MV-4-11 (cell line): ENCODE results near the gene CACNA1S.

Experiments used
- DNase-seq: peaks from one replicate; lab custom pipeline; 2025; lab: John Stamatoyannopoulos, UW

The CACNA1S gene

DNA sequence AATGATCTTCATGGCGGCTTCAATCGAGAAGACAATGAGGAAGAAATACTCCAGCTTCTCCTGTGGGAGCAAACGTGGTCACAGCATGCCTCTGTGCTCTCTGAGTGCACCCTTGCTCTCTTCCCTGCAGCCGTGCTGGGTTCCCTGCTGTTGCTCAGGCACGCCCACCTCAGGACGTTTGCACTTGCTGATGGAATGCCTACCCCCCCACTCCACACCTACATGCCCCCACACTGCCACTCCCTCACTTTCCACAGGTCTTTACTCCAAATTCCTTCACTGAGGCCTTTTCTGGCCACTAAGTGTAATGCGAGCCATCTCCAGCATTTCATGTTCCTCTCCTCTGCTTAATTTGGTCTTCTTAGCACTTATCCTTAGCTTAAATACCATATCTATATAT lies 18.3 kb downstream of the CACNA1S start:
- DNase-seq, result no peak

DNA sequence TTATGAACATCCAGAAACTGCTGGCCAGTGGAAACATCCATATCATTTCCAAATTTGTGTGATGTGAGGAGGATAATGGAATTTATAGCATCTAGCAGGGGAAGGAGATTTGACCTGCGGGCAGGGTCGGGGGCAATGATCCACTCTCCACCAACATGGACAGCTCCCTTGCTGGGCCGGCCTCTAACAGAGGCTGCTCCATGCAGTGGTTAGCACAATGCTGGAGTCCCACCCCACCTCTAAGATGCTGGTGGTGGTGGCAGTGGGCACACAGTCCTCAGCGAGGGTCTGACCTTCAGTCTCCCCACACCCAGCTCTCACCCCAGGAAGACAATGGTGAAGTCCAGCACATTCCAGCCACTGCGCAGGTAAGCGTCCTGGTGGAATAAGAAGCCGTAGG lies 18.7 kb downstream of the CACNA1S start:
- no peak for DNase-seq

DNA sequence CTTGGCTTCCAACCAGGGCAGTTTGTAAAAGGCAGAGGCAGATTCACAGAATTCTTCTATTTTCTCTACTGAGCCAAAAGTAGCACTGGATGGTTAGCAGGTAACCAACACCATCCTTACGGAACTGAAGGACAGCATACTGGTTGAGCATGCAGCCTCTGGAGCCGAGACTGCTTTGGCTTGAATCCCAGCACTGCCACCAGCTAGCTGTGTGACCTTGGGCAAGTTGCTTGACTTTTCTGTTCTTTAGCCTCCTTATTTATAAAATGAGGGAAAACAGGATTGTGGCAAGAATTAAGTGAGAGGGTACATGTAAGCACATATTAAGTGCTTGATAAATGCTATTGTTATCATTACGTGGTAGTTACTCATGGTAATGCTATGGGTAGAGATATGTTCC lies 19.5 kb downstream of the CACNA1S start:
- DNase-seq, result no peak

DNA sequence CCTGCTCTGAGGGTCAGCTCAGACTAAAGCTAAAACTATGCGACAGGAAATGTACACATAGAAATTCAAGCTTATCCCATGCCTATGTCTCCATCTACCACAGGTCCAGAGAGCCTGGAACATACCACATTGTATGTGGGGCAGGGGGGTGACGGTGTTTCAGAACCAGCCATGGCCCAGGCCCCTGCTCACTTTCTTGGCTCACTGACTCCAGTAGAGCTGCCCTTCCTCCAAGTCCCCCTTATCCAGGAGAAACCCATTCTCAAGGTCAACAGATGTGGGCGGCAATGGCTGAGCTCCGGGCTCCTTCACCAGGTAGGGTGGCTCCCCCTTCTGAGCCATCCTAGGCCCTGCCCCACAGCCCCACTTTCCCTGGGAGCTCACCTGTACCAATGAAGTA lies 21.0 kb downstream of the CACNA1S start:
- no peak for DNase-seq

DNA sequence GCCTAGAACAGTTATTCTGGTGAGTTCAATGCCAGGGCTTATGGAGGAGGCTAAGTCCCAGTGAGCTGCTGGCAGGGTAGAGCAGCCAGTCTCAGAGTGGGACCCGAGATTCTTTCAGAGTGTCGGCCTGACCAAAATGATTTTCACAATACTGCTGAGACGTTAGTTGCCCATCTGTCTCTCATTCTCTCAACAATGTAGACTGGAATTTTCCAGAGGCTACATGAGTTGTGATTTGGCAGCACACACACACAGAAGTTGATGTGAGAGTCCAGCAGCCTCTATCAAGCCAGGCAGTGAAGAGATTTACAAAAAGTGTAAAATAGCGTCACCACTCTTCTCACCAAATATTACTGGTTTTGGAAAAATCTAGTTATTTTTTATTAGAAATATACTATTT lies 21.7 kb downstream of the CACNA1S start:
- DNase-seq, result no peak

DNA sequence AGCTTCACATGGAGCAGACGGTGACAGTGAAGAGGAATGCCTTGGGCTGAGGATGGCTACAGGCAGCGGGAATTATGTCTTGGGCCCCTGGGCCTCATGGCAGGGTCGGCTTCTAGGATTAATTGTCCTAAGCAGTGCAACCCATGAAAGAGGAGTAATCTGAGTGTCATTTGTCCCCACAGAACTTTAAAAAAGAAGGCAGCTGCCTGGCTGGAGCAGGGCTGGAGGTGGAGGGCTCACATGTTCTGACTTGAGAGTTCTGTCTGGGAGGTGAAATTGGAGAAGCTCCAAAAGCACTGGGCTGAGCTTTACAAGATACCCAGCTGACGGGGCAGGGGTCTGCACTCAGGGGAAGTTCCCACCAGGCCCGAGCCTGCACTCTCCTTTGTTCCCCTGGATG lies 22.6 kb downstream of the CACNA1S start:
- no peak for DNase-seq

DNA sequence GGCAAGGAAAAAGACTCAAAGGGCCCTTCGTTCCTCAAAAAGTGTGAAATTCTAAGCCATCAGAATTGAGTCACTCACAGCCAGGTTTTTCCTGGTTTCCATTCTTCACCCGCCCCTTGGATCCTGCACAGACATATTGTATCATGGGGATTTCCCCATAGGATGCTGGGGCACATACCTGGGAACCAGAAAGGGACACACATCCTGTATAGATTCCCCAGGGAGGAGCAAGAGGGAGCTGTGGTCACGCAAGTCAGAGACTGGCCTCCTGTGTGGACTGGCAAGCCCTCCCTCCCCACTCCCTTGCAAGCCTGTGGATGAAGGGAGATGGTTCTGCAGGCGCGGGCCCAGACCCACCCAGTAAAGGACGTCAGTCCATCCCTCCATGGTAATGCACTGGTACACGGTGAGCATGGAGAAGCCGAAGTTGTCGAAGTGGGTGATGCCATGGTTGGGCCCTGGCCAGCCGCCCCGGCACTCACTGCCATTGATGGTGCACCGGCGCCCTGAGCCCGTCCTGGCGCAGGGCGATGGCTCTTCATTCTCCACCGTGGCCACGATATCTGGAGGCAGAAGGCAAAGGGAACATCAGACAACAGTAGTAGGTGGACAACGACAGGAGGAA lies 23.2 kb downstream of the CACNA1S start:
- no peak for DNase-seq

DNA sequence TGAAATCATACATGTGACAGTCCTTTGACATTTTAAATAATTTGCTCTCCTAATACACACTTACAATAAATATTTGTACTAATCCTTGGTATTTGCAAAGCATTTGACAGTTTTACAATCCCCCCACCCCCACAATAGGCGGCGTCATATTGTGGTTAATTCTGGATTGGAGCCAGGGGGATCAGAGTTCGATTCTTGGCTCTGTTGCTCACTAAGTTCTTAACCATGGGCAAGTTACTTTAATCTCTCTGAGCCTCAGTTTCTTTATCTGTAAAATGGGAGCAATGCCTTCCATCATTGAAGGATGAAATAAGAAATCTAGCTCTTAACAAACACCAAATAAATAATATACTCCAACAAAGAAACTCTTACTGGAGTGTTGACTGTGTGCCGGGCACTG lies 23.8 kb downstream of the CACNA1S start:
- no peak for DNase-seq

DNA sequence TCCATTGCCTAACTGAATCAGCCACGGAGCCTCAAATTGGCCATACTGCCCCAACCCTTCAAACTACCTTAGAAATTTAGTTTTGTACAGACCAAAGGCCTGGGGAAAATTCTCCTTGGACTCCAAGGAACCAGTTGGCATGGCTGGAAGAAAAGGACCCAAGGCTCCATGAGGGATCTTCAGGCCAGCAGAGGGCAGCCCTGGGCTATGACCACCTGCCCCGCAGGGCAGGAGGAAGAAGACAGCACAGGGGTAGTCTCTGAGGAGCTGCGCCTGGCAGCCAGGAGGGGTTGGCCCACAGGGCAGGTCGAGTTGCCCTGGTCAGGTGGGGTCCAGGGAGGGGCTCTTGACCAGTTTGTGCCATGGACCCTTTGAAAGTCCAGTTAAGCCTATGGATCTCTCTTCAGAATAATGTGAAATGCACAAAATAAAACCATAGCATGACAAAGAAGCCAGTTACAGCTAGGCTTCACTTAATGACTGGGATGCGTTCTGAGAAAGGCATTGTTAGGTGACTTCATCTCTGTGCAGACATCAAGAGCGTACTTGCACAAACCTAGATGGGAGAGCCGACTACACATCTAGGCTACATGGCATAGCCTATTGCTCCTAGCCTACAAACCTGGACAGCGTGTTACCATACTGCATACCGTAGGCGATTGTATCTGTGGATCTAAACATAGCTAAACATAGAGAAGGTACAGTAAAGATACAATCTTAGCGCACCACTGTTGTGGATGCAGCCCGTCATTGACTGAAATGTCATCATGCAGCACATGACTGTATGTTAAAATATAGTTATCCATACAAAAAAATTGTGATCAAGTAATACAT lies 26.1 kb downstream of the CACNA1S start:
- DNase-seq, result peak; percentile 16

DNA sequence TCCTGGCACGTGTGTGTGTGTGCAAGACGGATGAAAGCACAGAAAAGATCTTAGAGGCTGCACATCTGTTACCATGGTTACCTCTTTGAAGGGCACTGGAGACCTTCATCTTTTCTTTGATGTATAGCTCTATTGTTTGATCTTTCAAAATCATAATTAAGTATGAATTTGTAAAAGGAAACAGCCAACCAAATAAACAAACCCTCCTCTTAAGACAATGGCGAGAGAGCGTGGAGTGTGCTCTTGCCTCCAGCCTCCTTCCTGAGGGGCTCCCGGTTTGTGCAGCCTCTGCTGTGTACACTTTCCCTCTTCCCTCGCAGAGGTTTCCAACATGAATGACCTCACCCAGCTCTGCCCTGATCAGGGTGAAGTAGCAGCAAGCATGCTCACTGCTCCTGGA lies 27.9 kb downstream of the CACNA1S start:
- DNase-seq, result no peak

DNA sequence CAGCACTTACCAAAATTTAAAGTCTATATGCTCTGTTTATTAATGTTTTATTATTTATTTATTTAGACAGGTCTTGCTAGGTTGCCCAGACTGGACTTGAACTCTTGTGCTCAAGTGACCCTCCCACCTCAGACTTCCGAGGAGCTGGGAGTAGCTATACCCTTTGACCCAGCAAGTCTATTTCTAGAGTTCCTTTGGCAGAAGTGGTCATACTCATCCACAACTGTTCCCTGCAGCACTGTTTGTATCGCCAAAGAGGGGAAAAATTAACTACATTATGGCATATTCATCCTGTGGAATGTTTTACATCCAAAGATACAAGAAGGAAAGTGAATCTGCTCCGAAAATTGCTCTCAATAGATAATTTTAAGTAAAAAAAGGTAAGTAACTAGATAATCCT lies 28.5 kb downstream of the CACNA1S start:
- no peak for DNase-seq

DNA sequence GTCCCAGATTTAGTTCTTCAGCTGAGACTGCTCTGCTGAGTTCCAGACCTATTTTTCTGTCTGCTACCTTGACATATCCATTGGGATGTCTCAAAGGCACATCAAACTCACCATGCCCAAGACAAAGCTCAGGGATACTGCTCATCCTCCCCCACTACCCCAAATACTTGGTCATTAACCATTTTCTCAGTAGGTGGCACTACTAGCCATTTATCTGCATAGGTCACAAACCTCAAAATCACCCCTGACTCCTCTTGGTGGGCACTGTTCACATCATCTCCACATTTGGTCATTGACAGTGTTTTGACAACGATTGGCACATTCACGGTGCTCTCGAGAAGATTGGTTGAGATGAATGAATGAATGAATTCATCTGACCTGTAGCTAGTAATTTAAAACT lies 32.1 kb downstream of the CACNA1S start:
- DNase-seq, result no peak

DNA sequence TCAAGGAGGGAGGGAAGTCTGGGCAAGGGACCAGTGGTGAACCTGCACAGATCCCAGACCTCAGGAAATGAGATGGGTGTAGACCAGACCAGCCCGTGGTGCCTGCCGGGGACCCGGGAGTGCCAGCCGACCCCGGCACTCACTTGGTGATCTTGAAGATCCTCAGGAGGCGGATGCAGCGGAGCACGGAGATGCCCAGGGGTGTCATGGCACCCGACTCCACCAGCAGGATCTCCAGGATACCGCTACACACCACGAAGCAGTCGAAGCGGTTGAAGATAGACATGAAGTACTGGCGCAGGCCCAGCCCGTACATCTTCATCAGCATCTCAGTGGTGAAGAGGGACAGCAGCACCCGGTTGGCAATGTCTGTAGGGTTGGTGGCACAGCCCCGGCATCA lies 34.5 kb downstream of the CACNA1S start:
- peak; percentile 9 for DNase-seq

DNA sequence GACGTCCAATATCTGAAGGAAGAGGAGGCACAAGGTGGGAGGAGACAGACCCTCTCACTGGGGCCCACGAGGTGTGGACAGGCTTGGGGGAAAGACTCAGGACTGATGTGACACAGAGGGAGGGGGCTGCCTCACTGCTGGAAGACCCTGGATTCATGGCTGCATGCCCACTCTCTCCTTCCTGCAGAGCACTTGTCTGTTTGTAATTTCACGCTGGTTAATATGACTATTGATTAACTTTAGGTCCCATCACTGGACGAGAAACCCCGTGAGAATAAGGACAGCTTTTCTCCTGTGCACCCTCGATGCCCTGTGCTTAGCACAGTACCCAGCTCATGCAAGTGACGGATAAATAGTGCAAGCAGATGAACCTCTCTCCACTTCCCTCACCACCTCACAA lies 35.1 kb downstream of the CACNA1S start:
- no peak for DNase-seq

DNA sequence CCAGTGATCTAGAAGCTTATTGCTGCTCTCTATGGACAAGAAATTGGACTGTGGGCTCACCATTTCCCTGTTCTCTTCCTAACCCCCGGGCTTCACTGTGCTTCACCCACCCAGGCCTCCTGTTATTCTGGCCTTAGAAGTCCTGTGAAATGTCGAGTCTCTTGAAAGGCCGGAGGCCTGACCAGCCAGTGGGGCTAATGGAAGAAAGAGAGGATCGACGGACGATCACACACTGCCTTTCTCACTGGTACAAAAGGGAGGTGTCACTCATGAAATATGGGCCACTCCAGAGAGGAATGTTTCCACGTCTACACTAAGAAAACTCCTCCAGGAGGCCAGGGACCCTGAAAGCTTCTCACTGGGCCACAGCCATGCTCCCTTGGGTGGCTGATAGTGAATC lies 36.1 kb downstream of the CACNA1S start:
- DNase-seq, result no peak

DNA sequence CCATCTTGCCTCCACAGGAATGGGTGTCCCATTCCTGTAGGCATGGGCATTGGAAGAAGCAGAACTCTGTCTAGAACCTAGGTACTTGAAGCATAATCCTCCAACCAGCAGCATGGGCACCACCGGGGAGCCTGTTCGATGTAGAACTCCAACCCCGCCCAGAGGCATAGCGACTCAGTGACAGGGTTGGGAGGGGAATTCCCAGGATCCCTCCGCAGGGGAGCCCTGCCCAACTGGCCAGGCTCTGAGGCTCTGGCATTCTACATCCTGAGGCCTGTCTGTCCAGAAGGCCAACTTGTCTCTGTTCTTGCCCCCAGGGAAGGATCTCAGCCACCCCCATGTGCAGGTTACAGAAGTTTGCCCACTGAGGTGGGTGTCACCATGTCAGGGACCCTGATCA lies 38.2 kb downstream of the CACNA1S start:
- no peak for DNase-seq

DNA sequence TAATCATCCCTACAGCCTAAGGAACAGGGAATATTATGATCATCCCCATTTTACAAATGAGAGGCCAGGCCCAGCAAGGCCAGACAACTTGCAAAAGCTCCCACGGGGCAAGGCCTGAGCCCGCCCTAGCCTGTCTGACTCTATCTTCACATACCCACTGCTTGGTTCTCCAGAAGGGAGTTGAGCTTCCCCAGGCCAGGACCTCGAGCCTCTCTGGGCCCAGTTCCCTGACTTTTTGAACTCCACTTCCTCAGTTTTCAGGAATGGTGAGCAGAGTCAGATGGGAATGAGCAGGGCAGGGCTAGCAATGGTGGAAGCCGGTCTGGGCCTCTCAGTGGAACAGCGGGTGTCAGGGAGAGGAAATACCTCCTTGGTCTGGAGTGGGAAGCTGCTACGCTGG lies 39.3 kb downstream of the CACNA1S start:
- no peak for DNase-seq

DNA sequence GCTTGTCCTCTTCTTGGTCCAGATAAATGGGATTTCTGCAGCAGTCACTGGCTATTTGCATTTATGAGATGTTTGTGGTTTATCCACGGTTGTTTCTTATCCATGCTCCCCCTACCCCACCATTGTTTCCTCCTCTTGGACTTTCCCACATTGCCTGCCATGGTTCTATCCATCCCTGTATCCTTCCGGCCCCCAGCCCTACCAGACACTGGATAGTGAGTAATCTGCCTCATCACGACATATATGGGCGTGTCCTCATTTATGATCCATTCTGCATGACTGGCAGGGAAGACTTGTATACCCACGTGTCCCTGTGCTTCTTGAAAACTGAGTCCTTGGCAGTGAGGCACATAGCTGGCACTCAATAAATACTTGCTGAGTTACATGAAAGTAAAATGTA lies 40.1 kb downstream of the CACNA1S start:
- DNase-seq, result no peak

DNA sequence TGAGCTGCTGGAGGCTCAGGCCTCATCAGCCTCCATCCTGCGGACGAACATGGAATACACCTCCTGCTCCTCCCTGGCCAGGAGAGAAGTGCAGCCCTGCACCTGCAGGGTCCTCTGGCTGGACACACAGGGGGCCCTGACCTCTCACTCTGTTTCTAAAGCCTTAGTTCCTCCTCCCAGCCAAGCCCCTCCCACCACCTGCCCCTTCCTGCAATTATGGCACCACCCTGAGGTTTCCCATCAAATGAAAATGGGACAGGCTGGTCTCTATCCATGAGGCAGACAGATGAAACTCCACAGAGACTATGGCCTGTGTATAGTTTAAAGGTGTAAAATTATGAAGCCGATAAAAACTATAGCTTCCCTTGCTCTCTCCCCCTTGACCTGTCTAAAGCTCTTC lies 42.6 kb downstream of the CACNA1S start:
- DNase-seq, result no peak

DNA sequence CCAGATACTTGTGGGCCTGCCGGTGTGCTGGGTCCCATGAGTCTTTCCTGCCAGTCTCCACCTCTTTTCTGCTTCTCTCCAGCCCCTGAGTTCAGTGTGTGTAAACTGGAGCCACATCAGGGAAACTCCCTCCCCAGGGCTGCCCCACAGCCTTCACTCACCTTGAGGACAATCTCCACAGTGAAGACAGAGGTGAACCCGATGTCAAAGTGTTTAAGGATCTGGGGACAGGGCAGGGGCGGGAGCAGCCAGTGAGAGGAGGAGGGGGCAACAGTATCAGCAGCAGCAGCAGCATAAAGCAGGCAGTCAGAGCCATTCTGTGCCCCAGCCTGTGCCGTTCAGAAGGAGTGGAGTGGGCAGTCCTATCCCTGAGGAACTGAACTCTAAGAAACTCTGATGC lies 43.2 kb downstream of the CACNA1S start:
- no peak for DNase-seq

DNA sequence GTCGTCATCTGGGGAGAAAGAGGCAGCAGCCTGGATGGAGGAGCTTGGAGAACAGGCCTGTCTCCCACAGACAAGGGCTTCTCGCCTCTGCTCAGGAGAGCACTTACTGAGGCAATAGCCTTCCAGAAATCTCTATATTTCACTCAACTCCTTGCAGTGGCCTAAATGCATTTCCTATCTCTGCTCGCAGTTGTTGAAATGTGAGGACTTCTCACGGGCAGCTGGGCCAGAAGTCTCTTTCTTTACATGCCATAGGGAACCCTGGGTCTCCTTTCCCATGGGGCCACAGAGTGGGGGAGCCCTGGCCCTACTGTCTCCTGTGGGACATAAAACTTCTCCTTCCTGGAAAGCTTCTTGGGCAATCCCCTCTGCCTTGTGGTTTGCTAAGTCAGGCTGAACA lies 45.2 kb downstream of the CACNA1S start:
- no peak for DNase-seq

DNA sequence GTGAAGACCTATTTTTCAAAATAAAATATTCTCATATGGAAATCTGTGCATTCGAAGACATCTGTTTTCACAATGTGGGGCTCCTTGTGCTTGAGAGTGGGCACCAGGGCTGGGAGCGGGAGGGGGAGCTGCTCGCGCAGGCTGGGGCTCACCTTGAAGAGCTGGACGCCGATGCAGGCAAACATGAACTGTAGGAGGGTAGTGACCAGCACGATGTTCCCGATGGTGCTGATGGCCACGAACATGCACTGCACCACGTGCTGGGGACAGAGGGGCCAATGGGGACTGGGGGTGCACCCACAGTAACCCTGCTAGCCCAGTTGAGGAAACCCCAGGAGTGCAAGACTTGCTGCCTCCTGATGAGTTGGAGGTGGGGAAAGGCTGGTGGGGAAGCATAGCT lies 46.5 kb downstream of the CACNA1S start:
- DNase-seq, result no peak

DNA sequence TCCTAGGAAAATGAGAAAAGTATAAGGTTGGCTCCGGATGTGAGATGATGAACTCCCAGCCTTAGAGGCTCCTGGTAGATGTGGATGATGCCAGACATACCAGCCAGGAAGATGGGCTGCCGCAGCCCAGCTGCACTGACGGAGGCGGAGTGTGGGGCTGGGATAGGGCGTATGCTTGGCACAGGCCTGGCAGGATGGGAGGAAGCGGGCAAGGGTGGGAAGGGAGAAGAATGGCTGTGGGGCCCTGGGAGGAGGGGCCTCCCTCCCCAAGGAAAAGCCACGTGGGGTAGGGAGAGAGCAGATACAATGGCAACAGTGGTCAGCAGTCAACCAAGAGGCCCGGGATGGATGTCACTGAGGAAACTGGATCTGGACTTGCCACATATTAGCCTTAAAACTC lies 47.4 kb downstream of the CACNA1S start:
- DNase-seq, result no peak

DNA sequence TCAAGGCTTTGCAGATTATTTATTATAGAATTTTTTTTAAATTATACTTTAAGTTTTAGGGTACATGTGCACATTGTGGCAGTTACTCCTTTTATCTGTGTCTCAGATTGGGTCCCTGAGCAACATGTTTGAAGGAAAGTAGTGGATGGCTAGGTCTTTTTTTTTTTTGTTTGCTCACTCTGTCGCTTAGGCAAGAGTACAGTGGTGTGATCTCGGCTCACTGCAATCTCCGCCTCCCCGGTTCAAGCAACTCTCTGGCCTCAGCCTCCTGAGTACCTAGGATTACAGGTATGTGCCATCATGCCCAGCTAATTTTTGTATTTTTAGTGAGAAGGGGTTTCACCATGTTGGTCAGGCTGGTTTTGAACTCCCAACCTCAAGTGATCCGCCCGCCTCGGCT lies 49.1 kb downstream of the CACNA1S start:
- DNase-seq, result no peak
